ENCODE results near the gene CLSTN2.

- TF ChIP-seq CTCF (conservative IDR thresholded peaks at IDR 0.05 in 1 of 2, IDR thresholded peaks at IDR 0.05 in 1 of 2; ENCODE audit: extremely low read depth in 1 of 2, insufficient read depth in 1 of 2, low read depth in 1 of 2, low read length in 2 of 2), result no peak
- no peak for TF ChIP-seq EZH2 (IDR thresholded peaks at IDR 0.05; ENCODE audit: borderline replicate concordance, low read length)
These were observed 485.8 kb downstream of the CLSTN2 start for GRCh38 chr3:140420621-140421357.
